CD14-positive monocyte (primary cell): ENCODE data around the gene AHSG. TPM values are rescaled to one million over a fixed set of nuclear protein-coding genes. Genes with fewer than 3 reads are reported as not detected.
A peak's percentile ranks its signal among the peaks of the same experiment; 100 is the strongest.

Experiments used
- DNase-seq, 3 donors: peaks; one replicate each; pipeline ENCODE4 v3.0.0-alpha.2; 2011 to 2022
- H2AFZ ChIP-seq: 2 replicates; pipeline ENCODE4 v1.6.0; 2012; ENCODE audit warnings: mild to moderate bottlenecking, low read depth, low read length, inconsistent platforms; ENCODE audit not compliant: insufficient read depth, poor library complexity, severe bottlenecking
- H3K27ac ChIP-seq, 2 donors: 1 replicate in 1 of 2; 2 replicates in 1 of 2; pipeline ENCODE4 v1.5.1; 2012 to 2013; ENCODE audit warnings: low read length in 2 of 2, control low read depth in 1 of 2, inconsistent platforms in 1 of 2, low read depth in 1 of 2, mild to moderate bottlenecking in 1 of 2
- H3K27me3 ChIP-seq, 2 donors: one replicate each; pipeline versions ENCODE4 v1.6.0 to v1.6.1; 2011 to 2013; ENCODE audit warnings: low read length in 2 of 2; ENCODE audit not compliant: control insufficient read depth in 2 of 2, insufficient read depth in 2 of 2
- H3K36me3 ChIP-seq, 2 donors: replicated peaks in 1 of 2; 1 replicate in 1 of 2; 2 replicates in 1 of 2; pipeline versions ENCODE4 v1.5.1 to v1.6.1; 2012 to 2013; ENCODE audit warnings: low read length in 2 of 2, control low read depth in 1 of 2, inconsistent platforms in 1 of 2, mild to moderate bottlenecking in 1 of 2; ENCODE audit not compliant: insufficient read depth in 2 of 2, control insufficient read depth in 1 of 2
- H3K4me1 ChIP-seq, 2 donors: 1 replicate in 1 of 2; 2 replicates in 1 of 2; pipeline versions ENCODE4 v1.5.1 to v1.6.1; 2012 to 2013; ENCODE audit warnings: low read length in 2 of 2, control low read depth in 1 of 2, inconsistent platforms in 1 of 2, mild to moderate bottlenecking in 1 of 2, moderate library complexity in 1 of 2; ENCODE audit not compliant: insufficient read depth in 2 of 2, control insufficient read depth in 1 of 2
- H3K4me2 ChIP-seq: replicated peaks from 2 replicates; pipeline ENCODE3; 2012; ENCODE audit warnings: low read length, moderate library complexity, mild to moderate bottlenecking; ENCODE audit not compliant: poor library complexity, severe bottlenecking; ENCODE audit errors: extremely low read depth
- H3K4me3 ChIP-seq, 3 experiments: fragments of 200-600 bp in 1 of 3; sonication (generic) in 1 of 3; replicated peaks in 1 of 3; 1 replicate in 2 of 3; 2 replicates in 1 of 3; pipeline ENCODE4 v1.5.1; 2011 to 2013; ENCODE audit warnings: low read length in 3 of 3, mild to moderate bottlenecking in 3 of 3, control low read depth in 2 of 3, low read depth in 2 of 3, inconsistent platforms in 1 of 3, moderate library complexity in 1 of 3
- H3K79me2 ChIP-seq: 2 replicates; pipeline ENCODE4 v1.6.0; 2012; ENCODE audit warnings: mild to moderate bottlenecking, control low read depth, inconsistent platforms, low read length, moderate library complexity; ENCODE audit not compliant: insufficient read depth
- H3K9ac ChIP-seq: 2 replicates; pipeline ENCODE4 v1.6.0; 2017; ENCODE audit warnings: low read length, mild to moderate bottlenecking; ENCODE audit not compliant: insufficient read depth, poor library complexity, severe bottlenecking
- H3K9me3 ChIP-seq, 2 donors: replicated peaks in 1 of 2; 1 replicate in 1 of 2; 2 replicates in 1 of 2; pipeline versions ENCODE4 v1.5.1 to v1.6.1; 2012 to 2013; ENCODE audit warnings: low read length in 2 of 2, control low read depth in 1 of 2; ENCODE audit not compliant: control insufficient read depth in 1 of 2, insufficient read depth in 1 of 2
- H4K20me1 ChIP-seq: 2 replicates; pipeline ENCODE4 v1.6.0; 2012; ENCODE audit warnings: mild to moderate bottlenecking, low read length, control low read depth, moderate library complexity; ENCODE audit not compliant: insufficient read depth
- H3K27ac Mint-ChIP-seq, 7 donors: one replicate each; pipeline ENCODE4 v1.8.0; 2020; ENCODE audit warnings: mild to moderate bottlenecking in 7 of 7, mixed read lengths in 7 of 7, moderate library complexity in 6 of 7, inconsistent platforms in 2 of 7
- H3K27me3 Mint-ChIP-seq, 3 donors: one replicate each; pipeline ENCODE4 v1.8.0; 2021 to 2022; ENCODE audit warnings: low read depth in 3 of 3, mild to moderate bottlenecking in 3 of 3, mixed read lengths in 3 of 3, moderate library complexity in 3 of 3, inconsistent platforms in 1 of 3
- H3K36me3 Mint-ChIP-seq, 2 donors: one replicate each; pipeline ENCODE4 v1.8.0; 2020; ENCODE audit warnings: mixed read lengths in 2 of 2, inconsistent platforms in 1 of 2, mild to moderate bottlenecking in 1 of 2
- H3K4me1 Mint-ChIP-seq: one replicate; pipeline ENCODE4 v1.8.0; 2020; ENCODE audit warnings: mild to moderate bottlenecking, mixed read lengths
- H3K4me3 Mint-ChIP-seq, 2 donors: one replicate each; pipeline ENCODE4 v1.8.0; 2020; ENCODE audit warnings: mild to moderate bottlenecking in 2 of 2, mixed read lengths in 2 of 2, moderate library complexity in 1 of 2
- H3K9me3 Mint-ChIP-seq, 7 donors: one replicate each; pipeline ENCODE4 v1.8.0; 2020 to 2022; ENCODE audit warnings: mixed read lengths in 7 of 7, mild to moderate bottlenecking in 6 of 7, moderate library complexity in 6 of 7, inconsistent platforms in 2 of 7
- CTCF ChIP-seq: fragments of 200-600 bp; IDR thresholded peaks from one replicate; pipeline ENCODE4 v1.8.0; 2022; ENCODE audit warnings: antibody characterized with exemption, mild to moderate bottlenecking
- WGBS: methylation state at CpG from one replicate; pipeline ENCODE4 v1.1.5; 2013; ENCODE audit warnings: missing lambda C conversion rate; ENCODE audit not compliant: insufficient coverage; 5-methylcytosine and 5-hydroxymethylcytosine counted together
- intact Hi-C, 2 donors: fragments of 100-400 bp; cut with micrococcal nuclease; formaldehyde crosslinking; loops; one replicate each; pipeline versions ENCODE4 v1.15.0 to v1.15.1; 2023
- polyA plus RNA-seq, 3 donors: library from polyadenylated mRNA; depleted of rRNA in 1 of 3; unstranded in 2 of 3; stranded (reverse) in 1 of 3; fragments of 300-500 nt in 2 of 3; fragments of >200 nt in 1 of 3; fragmentation: Illumina TruSeq in 2 of 3; gene quantifications; 1 replicate in 2 of 3; 2 replicates in 1 of 3; pipeline ENCODE4 v1.2.3, GENCODE V29; 2012 to 2021

AHSG gene
- polyA plus RNA-seq, 3 donors = not detected

GRCh38 chr3:186599785-186600166, 13.1 kb upstream of the AHSG start:
- no peak overlapping the region for H3K27ac ChIP-seq
- no peaks in the 10 kb centered on the region for H4K20me1 ChIP-seq
- H2AFZ ChIP-seq = no peak overlapping the region
- Mint-ChIP-seq H3K27ac (no peak overlapping the region), H3K27me3 (peaks cover 0 to 9% (median 7%) of the 10 kb centered on the region in 3 donors), H3K36me3 (no peaks in the 10 kb centered on the region), H3K4me3 (no peak overlapping the region), H3K9me3 (peaks cover 0 to 3% (median 1%) of the 10 kb centered on the region in 7 donors), H3K4me1 (peaks cover 3% of the 10 kb centered on the region)
- intact Hi-C loops = no loop called here
- no peak overlapping the region for H3K9ac ChIP-seq
- no peak for DNase-seq
- H3K4me3 ChIP-seq = no peak overlapping the region
- no peaks in the 10 kb centered on the region for H3K27me3 ChIP-seq
- 89% methylated on average over 2 of the region's 2 CpGs for WGBS
- no peaks in the 10 kb centered on the region for H3K4me1 ChIP-seq
- no peaks in the 10 kb centered on the region for H3K79me2 ChIP-seq
- no peak for TF ChIP-seq CTCF
- no peaks in the 10 kb centered on the region for H3K9me3 ChIP-seq
- no peaks in the 10 kb centered on the region for H3K36me3 ChIP-seq
- no peak overlapping the region for H3K4me2 ChIP-seq

GRCh38 chr3:186600896-186601295, 12.0 kb upstream of the AHSG start:
- Histone ChIP-seq H4K20me1 (no peaks in the 10 kb centered on the region), H3K27me3 (no peaks in the 10 kb centered on the region), H3K9me3 (no peaks in the 10 kb centered on the region), H3K4me1 (no peaks in the 10 kb centered on the region), H2AFZ (no peak overlapping the region), H3K9ac (no peak overlapping the region), H3K27ac (no peak overlapping the region), H3K36me3 (no peaks in the 10 kb centered on the region), H3K79me2 (no peaks in the 10 kb centered on the region), H3K4me3 (no peak overlapping the region), H3K4me2 (no peak overlapping the region)
- Mint-ChIP-seq H3K36me3 (no peaks in the 10 kb centered on the region), H3K4me3 (no peak overlapping the region), H3K27me3 (peaks cover 0 to 9% (median 7%) of the 10 kb centered on the region in 3 donors), H3K27ac (peak overlapping the region in 1 of 7 donors; percentile 36), H3K9me3 (peaks cover 0 to 3% (median 1%) of the 10 kb centered on the region in 7 donors), H3K4me1 (peaks cover 3% of the 10 kb centered on the region)
- no peak for DNase-seq
- 38% methylated on average over 1 of the region's 3 CpGs for WGBS
- no peak for TF ChIP-seq CTCF
- intact Hi-C loops = no loop called here
